ENCODE measurements around the gene SBF2.
"Not testable (repeated sequence)": the region's sequence is repeated elsewhere in the genome, so short reads cannot be mapped to it uniquely, and the experiment has no call there.

SBF2 gene

DNA sequence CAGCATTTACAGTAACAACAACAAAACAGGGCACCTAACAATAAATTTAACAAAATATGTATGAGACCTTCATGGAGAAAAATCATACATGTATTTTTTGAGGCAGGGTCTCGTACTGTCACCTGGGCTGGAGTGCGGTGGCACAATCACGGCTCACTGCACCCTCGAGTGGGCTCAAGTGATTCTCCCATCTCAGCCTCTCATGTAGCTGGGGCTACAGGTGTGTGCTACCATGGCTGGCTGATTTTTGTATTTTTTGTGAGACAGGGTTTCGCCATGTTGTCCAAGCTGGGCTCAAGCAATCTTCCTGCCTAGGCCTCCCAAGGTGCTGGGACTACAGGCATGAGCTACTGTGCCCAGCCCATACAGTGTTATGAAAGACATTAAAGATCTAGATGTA lies 352.0 kb downstream of the SBF2 start:
- DNase-seq: no peak

GRCh38 chr11:9939150-9939549 lies 354.9 kb downstream of the SBF2 start:
- DNase-seq: not testable (repeated sequence)

GRCh38 chr11:9936754-9937153 lies 357.3 kb downstream of the SBF2 start:
- DNase-seq: no peak

- DNase-seq: not testable (repeated sequence)
Measured at GRCh38 chr11:9932843-9933242, 361.2 kb downstream of the SBF2 start.

GRCh38 chr11:9930562-9931331 lies 363.3 kb downstream of the SBF2 start:
- DNase-seq: not testable (repeated sequence)

GRCh38 chr11:9927670-9928069 lies 366.3 kb downstream of the SBF2 start:
- no peak for DNase-seq

GRCh38 chr11:9923280-9923679 lies 370.7 kb downstream of the SBF2 start:
- no peak for DNase-seq

- no peak for DNase-seq
Measured at GRCh38 chr11:9922806-9923205, 371.2 kb downstream of the SBF2 start.

DNA sequence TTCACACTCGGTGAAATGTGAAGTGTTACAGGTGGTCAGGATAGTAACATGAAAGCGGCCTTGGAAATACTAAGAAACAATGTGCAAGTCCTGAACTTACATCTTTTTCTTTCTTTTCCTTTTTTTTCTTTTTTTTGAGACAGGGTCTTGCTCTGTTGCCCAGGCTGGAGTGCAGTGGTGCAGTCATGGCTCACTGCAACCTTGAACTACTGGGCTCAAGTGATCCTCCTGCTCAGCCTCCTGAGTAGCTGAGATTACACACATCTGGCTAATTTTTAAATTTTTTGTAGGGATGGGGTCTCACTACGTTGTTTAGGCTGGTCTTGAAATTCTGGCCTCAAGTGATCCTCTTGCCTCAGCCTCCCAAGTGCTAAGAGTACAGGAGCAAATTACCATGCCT lies 377.5 kb downstream of the SBF2 start:
- no peak for DNase-seq

GRCh38 chr11:9914064-9914463 lies 380.0 kb downstream of the SBF2 start:
- DNase-seq: no peak

DNA sequence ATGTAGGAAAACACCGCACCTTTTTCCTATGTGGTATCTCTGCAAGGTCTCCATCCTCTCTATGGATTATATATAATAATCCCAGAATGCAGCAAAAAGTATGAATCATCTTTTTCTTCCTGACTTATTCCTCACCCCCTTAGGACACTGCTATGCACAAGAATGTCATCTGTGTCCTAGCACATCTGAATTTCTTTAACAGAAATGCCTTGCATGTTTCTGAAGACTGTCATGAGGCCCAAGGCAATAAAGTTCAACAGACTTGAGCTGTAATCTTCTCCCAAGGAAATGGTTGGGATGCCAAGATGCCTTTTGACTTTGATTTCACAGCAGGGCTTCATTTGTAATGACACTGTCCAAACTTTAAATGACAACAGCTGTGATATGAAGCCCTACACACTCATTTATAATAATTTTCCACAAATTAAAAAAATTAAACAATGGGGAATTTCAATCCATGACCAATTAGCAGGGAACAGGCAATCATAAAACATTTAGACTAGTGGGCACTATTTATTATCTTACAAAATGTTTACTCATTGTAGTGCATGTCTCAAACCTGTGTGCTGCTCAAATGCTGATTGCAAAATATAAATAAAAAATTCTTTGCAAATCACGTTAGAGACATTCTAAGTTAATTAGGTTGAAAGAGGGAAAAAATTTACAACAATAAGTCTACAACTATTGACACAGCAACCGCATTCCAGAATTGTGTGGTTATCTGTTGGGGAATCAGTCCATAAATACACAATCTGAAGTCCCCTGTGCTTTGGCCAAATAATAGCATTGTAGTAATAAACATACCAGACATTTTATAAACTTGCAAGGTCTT lies 387.8 kb downstream of the SBF2 start:
- DNase-seq: no peak

- no peak for DNase-seq
Measured at GRCh38 chr11:9905501-9905951, 388.5 kb downstream of the SBF2 start.

DNA sequence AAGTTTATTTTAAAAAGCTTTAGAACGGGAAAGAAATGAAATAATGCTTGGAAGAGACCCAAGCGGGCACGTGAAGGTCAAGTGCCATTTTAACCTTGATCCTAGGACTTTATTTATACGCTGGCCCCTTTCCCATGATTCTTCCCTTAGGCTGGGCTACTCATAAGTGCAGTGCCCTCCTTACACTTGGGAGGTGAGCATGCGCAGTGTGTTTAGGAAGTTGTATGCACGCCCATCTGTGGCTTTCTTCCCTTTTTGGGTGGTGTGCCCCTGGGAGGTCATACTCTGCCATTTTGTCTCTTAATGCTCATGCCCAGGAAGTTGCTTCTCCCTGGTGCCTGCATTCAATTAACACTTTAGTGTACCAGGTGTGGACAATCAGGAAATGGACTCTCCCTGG lies 390.4 kb downstream of the SBF2 start:
- no peak for DNase-seq

- DNase-seq: no peak
Measured at GRCh38 chr11:9901943-9902342, 392.1 kb downstream of the SBF2 start.

DNA sequence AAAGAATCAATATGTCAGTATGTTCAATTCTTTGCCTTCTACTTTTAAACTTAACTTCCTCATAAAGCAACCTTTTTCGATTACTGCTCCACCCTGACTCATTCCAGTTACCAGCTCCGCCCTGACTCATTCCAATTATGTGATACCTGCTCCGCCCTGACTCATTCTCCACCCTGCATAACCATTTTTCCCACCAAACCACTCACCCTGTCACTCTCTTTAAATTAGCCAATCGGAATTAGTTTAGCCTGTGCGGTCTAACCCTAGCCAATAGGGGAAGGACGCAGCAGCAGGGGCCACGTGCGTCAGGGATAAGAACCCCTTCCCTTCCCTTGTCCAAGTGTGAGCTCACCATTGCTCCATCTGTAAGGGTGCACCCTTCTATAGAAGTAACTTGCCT lies 393.8 kb downstream of the SBF2 start:
- not testable (repeated sequence) for DNase-seq

DNA sequence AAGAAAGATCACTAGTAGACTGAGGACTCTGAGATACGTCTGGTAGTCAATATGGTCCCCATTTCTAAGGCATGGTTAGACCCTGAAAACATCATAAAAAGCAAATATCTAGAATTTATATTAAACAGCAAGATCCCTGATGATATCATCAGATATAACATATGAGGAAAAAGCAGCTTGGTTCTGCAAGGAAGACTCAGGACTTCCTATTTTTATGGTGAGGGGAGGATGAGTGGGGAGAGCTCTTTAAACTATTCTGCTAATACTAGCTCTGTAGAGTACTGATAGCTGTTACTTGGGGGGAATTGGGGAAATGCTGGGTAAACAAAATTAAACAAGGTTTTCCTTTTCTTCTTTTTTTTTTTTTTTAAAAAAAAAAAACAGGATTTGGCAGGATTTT lies 394.3 kb downstream of the SBF2 start:
- DNase-seq: no peak

- DNase-seq: no peak
Measured at GRCh38 chr11:9896902-9897301, 397.1 kb downstream of the SBF2 start.

GRCh38 chr11:9895006-9895405 lies 399.0 kb downstream of the SBF2 start:
- DNase-seq: no peak

DNA sequence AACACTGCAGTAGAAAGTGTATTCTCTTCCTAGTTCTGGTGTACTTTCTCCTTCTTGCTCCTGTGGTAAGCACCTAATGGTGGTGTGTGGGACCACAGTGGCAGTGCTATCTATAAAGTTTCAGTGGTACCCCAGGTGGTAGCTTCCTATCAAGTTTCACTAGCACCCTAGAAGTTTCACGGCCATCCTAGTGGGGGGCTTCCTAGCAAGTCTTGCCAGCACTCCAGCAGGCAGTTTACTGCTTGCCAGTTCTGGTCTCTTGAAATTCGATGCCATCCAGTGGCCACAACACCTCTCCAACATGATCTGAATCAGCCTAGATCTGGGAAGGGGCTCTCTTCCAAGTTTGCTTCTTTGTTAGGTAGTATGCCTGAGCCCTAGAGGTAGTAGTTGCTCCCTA lies 400.5 kb downstream of the SBF2 start:
- DNase-seq: no peak

DNA sequence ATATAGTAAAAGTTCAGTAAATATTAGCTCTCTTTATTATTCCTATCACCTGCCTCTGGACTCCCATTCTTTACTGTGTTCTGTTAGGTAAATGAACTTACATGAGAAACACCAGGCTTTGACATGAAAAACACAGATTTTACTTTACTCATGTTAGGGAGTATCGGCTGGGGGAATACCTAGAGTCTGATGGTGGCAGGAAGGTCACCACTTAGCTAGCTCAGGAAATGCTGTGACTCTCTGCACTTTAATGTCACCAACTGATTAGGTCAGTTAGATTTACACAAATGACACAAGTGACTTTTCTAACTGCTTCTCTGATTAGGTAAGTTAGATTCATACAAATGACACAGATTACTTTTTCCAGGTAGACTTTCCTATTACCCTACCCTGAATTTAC lies 405.1 kb downstream of the SBF2 start:
- no peak for DNase-seq

GRCh38 chr11:9887472-9887871 lies 406.5 kb downstream of the SBF2 start:
- DNase-seq: no peak

DNA sequence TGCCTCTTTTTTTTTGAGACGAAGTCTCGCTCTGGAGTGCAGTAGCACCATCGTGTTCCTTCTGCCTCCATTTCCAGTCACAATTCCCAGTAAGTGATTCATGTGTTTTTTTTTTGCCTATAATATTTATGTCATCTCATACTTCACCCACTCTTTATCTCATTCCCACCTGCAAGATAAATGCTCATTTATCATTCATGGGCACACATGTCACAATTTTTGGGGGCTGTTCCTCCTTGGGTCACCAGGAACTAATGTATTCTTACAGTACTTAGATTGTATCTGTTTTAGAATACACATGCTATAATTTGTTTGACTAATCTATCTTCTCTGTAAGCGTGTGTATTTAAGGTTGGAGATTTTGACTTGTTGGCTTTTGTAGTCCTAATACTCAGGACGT lies 407.4 kb downstream of the SBF2 start:
- DNase-seq: no peak

GRCh38 chr11:9884601-9885000 lies 409.4 kb downstream of the SBF2 start:
- no peak for DNase-seq

- no peak for DNase-seq
Measured at GRCh38 chr11:9880657-9881056, 413.4 kb downstream of the SBF2 start.
